Ascending aorta (tissue), 2 donors: ENCODE data around the gene C1QTNF8. TPM values are rescaled to one million over a fixed set of nuclear protein-coding genes. Genes with fewer than 3 reads are reported as not detected.
A peak's percentile ranks its signal among the peaks of the same experiment; 100 is the strongest.
"Not testable (repeated sequence)": the region's sequence is repeated elsewhere in the genome, so short reads cannot be mapped to it uniquely, and the experiment has no call there.

Experiments
- DNase-seq, 2 donors: peaks; one replicate each; pipeline ENCODE4 v3.0.0-alpha.2; 2019; ENCODE audit warnings: low spot score in 2 of 2
- H3K27ac ChIP-seq, 2 donors: fragments of 200-600 bp; sonication (generic); one replicate each; pipeline ENCODE4 v1.5.1; 2016 to 2017; ENCODE audit warnings: mild to moderate bottlenecking in 1 of 2
- H3K27me3 ChIP-seq: fragments of 200-600 bp; sonication (generic); one replicate; pipeline ENCODE4 v1.5.1; 2017
- H3K36me3 ChIP-seq, 2 donors: fragments of 200-600 bp; sonication (generic); one replicate each; pipeline ENCODE4 v1.5.1; 2016
- H3K4me1 ChIP-seq, 2 donors: fragments of 200-600 bp; sonication (generic); one replicate each; pipeline ENCODE4 v1.5.1; 2016 to 2017; ENCODE audit warnings: mild to moderate bottlenecking in 1 of 2
- H3K4me3 ChIP-seq, 2 donors: fragments of 200-600 bp; sonication (generic); one replicate each; pipeline ENCODE4 v1.5.1; 2016 to 2017; ENCODE audit warnings: mild to moderate bottlenecking in 1 of 2
- H3K9me3 ChIP-seq, 2 donors: fragments of 200-600 bp; sonication (generic); one replicate each; pipeline ENCODE4 v1.5.1; 2016
- intact Hi-C: fragments of 100-400 bp; cut with DNase I; formaldehyde crosslinking; loops from one replicate; pipeline ENCODE4 v1.15.1; 2023
- total RNA-seq: library from RNA; depleted of rRNA; stranded (reverse); fragments of >200 nt; gene quantifications from one replicate; pipeline ENCODE4 v1.1.0, GENCODE V29; 2016
- TF ChIP-seq, protein P1 (sequence below), 3 experiments: fragments of 200-600 bp in 2 of 3; fragments of 450-650 bp in 1 of 3; sonication (generic) in 2 of 3; IDR thresholded peaks; one replicate each; pipeline ENCODE4 v1.5.1; 2016 to 2019; ENCODE audit warnings: antibody characterized with exemption in 3 of 3, mild to moderate bottlenecking in 1 of 3, moderate library complexity in 1 of 3

Gene C1QTNF8
- total RNA-seq, 1 donor from 2014 or later, result not detected

DNA sequence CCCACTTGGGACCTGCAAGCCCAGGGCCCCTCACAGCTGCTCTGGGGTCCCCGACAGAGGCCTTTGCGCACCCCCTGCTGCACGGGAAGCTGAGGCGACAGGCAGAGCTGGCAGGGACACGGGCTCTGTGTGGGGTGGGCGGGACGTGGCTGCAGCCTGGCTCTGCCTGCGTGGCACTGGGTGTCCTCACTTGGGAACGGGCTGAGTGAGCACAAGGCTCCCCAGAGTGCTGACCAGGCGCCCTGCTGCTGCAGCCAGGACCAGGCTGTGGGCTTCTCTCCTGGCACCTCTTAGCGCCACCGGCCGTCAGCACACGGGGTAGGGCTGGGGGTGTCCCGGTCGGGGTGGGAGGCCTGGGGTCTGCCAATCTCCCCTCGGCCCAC lies 6.6 kb downstream of the C1QTNF8 start:
- TF ChIP-seq, protein P1, sequence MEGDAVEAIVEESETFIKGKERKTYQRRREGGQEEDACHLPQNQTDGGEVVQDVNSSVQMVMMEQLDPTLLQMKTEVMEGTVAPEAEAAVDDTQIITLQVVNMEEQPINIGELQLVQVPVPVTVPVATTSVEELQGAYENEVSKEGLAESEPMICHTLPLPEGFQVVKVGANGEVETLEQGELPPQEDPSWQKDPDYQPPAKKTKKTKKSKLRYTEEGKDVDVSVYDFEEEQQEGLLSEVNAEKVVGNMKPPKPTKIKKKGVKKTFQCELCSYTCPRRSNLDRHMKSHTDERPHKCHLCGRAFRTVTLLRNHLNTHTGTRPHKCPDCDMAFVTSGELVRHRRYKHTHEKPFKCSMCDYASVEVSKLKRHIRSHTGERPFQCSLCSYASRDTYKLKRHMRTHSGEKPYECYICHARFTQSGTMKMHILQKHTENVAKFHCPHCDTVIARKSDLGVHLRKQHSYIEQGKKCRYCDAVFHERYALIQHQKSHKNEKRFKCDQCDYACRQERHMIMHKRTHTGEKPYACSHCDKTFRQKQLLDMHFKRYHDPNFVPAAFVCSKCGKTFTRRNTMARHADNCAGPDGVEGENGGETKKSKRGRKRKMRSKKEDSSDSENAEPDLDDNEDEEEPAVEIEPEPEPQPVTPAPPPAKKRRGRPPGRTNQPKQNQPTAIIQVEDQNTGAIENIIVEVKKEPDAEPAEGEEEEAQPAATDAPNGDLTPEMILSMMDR (IDR thresholded peaks at IDR 0.05), result no peak
- no peaks in the 10 kb centered on the region for H3K27me3 ChIP-seq
- intact Hi-C loops, result loop anchor here (1.0 kb wide), 1 partner anchor 10 kb away; no protein-coding TSS in a partner anchor
- peaks cover 9 to 11% of the 10 kb centered on the region in 2 donors for H3K9me3 ChIP-seq
- no peak for DNase-seq
- H3K4me1 ChIP-seq, result peaks cover 15 to 28% of the 10 kb centered on the region in 2 donors
- peak overlapping the region; percentile 81 to 87 for H3K27ac ChIP-seq
- H3K4me3 ChIP-seq, result peak overlapping the region; percentile 35 to 62
- H3K36me3 ChIP-seq, result no peaks in the 10 kb centered on the region

DNA sequence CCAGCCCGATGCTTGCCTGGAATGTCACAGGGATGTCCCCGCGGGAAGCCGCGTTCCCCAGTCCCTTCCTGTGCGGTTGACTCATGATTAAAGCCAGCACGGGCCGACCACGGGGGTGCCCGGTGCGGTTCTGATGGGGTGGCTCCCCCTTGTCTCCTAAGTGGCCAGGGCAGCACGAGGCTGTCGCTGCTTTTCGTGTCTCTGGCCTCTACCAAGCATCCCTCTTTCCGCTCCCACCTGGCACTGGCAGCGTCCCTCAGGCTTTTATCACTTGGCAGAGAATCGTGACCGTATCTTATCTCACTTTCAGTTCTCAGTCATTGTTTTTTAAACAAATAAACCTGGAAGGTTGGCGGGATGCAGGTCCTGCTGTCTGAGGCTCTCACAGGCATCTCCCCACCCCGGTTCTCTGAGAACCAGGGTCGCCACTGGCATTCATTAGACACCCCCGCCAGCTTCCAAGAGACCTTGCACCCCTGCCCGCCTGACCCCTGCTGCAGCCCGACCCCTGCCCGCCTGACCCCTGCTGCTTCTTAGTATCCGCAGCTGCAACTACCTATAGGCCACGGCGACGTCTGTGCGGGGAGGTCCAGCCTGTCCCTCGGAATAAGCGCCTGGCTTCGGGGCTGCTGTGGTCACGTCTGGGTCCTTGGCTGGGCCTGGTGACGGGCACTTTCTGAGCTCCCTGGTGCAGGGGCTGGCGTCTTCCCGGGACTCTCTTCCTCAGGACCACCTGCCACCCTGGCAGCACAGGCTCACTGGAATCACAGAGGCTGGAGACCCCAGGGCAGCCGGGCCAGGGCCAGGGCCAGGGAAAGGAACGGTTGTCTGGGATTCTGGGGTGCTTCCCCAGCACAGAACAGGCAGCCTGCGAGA lies 7.5 kb downstream of the C1QTNF8 start:
- H3K27ac ChIP-seq, result peak overlapping the region; percentile 81 to 87
- H3K27me3 ChIP-seq, result no peaks in the 10 kb centered on the region
- H3K4me3 ChIP-seq, result peak overlapping the region; percentile 35 to 62
- intact Hi-C loops, result loop anchor here (1.0 kb wide), 1 partner anchor 9 kb away; no protein-coding TSS in a partner anchor
- peaks cover 15 to 28% of the 10 kb centered on the region in 2 donors for H3K4me1 ChIP-seq
- no peak for DNase-seq
- peaks cover 11 to 12% of the 10 kb centered on the region in 2 donors for H3K9me3 ChIP-seq
- TF ChIP-seq, protein P1 (IDR thresholded peaks at IDR 0.05), result no peak
- no peaks in the 10 kb centered on the region for H3K36me3 ChIP-seq

DNA sequence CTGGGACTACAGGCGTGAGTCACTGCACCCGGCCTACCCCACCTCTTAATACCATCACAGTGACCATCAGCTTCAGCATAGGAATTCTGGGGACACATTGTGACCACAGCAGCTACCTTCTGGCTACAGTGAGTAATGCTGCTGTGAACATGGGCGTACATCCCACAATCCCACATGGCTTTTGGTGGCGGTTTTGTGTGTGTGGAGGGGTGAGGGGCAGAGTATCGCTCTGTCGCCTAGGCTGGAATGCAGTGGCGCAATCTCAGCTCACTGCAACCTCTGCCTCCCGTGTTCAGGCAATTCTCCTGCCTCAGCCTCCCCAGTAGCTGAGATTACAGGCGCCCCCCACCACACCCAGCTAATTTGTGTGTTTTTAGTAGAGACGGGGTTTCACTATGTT lies 9.6 kb downstream of the C1QTNF8 start:
- DNase-seq, H3K27me3 ChIP-seq, H3K36me3 ChIP-seq, intact Hi-C loops, H3K4me3 ChIP-seq, H3K27ac ChIP-seq: not testable (repeated sequence)
- Histone ChIP-seq H3K4me1 (peaks cover 21 to 37% of the 10 kb centered on the region in 2 donors), H3K9me3 (peaks cover 11 to 12% of the 10 kb centered on the region in 2 donors)

DNA sequence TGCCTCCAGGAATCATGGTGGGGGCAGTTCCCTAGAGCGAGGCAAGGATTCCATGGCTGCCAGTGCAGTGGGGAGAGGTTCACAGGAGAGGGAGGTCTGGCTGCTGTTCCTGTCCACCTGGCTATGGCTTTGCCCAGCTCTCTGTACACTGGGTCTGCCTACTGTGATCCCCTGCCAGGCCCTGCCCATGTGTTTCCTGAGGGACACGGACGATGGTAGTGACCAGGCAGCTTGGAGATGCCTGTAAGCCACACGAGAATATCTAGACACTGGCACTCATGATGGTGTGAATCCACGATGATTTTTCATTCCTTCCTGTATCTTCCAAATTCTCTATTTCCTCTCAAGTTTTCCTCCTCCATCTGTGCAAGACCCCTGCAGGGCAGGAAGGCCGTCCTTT lies 11.1 kb downstream of the C1QTNF8 start:
- Histone ChIP-seq H3K36me3 (no peaks in the 10 kb centered on the region), H3K27me3 (no peaks in the 10 kb centered on the region), H3K4me3 (no peak overlapping the region), H3K9me3 (peaks cover 11 to 12% of the 10 kb centered on the region in 2 donors), H3K4me1 (peaks cover 28 to 39% of the 10 kb centered on the region in 2 donors), H3K27ac (no peak overlapping the region)
- TF ChIP-seq, protein P1 (IDR thresholded peaks at IDR 0.05), result no peak
- intact Hi-C loops, result no loop called here
- DNase-seq, result no peak

DNA sequence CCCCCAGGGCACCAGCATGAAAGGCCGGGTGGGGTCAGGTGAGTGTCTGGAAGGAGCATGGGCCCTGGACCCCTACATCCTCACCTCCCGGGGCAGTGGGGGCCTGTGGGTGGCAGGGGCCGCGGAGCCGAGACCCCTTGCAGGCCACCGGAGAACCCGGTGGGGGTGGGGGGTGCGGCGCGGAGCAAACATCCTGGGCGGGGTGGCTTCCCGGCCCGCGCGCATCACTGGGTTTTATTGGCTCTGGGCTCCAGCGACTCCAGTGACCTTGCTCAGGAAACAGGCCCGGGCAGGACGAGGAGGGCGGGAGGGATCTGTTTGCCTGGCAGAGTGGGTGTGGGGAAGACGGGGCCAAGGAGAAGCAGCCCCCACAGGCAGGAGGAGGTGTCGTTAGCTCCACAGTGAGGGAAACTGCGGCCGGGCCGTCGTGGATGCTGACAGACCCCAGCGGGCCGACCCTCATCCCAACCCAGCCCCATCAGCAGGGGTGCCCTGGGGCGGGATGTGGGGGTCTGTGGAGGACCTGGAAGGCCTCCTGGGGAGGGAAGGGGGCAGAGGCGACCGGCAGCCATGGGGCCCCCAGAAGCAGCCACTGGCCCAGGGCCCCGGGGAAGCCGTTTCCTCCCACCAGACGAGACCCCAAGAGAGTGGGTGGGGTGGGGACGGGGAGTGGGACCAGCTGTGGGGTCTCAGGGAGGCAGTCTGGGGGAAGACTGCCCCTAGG lies 12.9 kb downstream of the C1QTNF8 start:
- no peak overlapping the region for H3K27ac ChIP-seq
- peaks cover 35 to 40% of the 10 kb centered on the region in 2 donors for H3K4me1 ChIP-seq
- intact Hi-C loops, result no loop called here
- H3K27me3 ChIP-seq, result no peaks in the 10 kb centered on the region
- H3K4me3 ChIP-seq, result no peak overlapping the region
- no peaks in the 10 kb centered on the region for H3K36me3 ChIP-seq
- TF ChIP-seq, protein P1 (IDR thresholded peaks at IDR 0.05), result no peak
- DNase-seq, result no peak
- peaks cover 11 to 12% of the 10 kb centered on the region in 2 donors for H3K9me3 ChIP-seq
